Adrenal gland (tissue), 19 donors: Measurements from ENCODE around the gene TJP2. TPM values are rescaled to one million over a fixed set of nuclear protein-coding genes. Genes with fewer than 3 reads are reported as not detected.

Experiments used
- DNase-seq, 7 donors: peaks; one replicate each; pipeline ENCODE4 v3.0.0-alpha.2; 2019 to 2020
- H3K27ac ChIP-seq, 5 donors: fragments of 200-600 bp; sonication (generic) in 4 of 5; 1 replicate in 3 of 5; 2 replicates in 2 of 5; pipeline versions ENCODE4 v1.5.1 to v1.8.0; 2016 to 2020; ENCODE audit warnings: mild to moderate bottlenecking in 1 of 5
- H3K27me3 ChIP-seq: fragments of 200-600 bp; 2 replicates; pipeline ENCODE4 v1.8.0; 2021
- H3K36me3 ChIP-seq, 2 donors: fragments of 200-600 bp; replicated peaks in 1 of 2; 1 replicate in 1 of 2; 2 replicates in 1 of 2; pipeline versions ENCODE4 v1.5.1 to v1.8.0; 2018 to 2022
- H3K4me1 ChIP-seq, 2 donors: fragments of 200-600 bp; replicated peaks in 1 of 2; 1 replicate in 1 of 2; 2 replicates in 1 of 2; pipeline versions ENCODE4 v1.5.1 to v1.8.0; 2018 to 2021
- H3K4me3 ChIP-seq, 4 donors: fragments of 200-600 bp; sonication (generic) in 3 of 4; one replicate each; pipeline ENCODE4 v1.5.1; 2016 to 2018
- H3K9me3 ChIP-seq, 3 donors: fragments of 200-600 bp; sonication (generic) in 1 of 3; replicated peaks in 1 of 3; 1 replicate in 2 of 3; 2 replicates in 1 of 3; pipeline versions ENCODE4 v1.5.1 to v1.8.0; 2016 to 2021
- POLR2A ChIP-seq, 2 donors: fragments of 450-650 bp; IDR thresholded peaks; one replicate each; pipeline ENCODE4 v1.6.1; 2017; ENCODE audit warnings: antibody characterized with exemption in 2 of 2, mild to moderate bottlenecking in 2 of 2, moderate library complexity in 1 of 2
- WGBS, 4 donors: extraction: QIAGEN DNeasy Blood & Tissue Kit in 2 of 4; methylation state at CpG; one replicate each; pipeline versions ENCODE4 v1.1.5 to v1.1.7; 2013 to 2017; 5-methylcytosine and 5-hydroxymethylcytosine counted together
- intact Hi-C, 2 donors: fragments of 100-400 bp; cut with DNase I; formaldehyde crosslinking; loops; one replicate each; pipeline versions ENCODE4 v1.14.1 to v1.15.0; 2022 to 2023
- long read RNA-seq, 10 donors: library from polyadenylated mRNA in 3 of 10; unstranded in 2 of 10; stranded (forward) in 1 of 10; transcript quantifications; one replicate each; pipeline ENCODE4 v2.0.0 and lab custom pipeline, GENCODE V29; 2021 to 2026
- polyA plus RNA-seq, 3 donors: library from polyadenylated mRNA; stranded (reverse); fragments of 200-250 nt in 2 of 3; fragments of 350-450 nt in 1 of 3; fragmentation: Illumina TruSeq in 1 of 3; extraction: RNeasy Lipid Tissue Mini Kit (QIAGEN cat#74804) in 1 of 3; gene quantifications; one replicate each; pipeline ENCODE4 v1.2.3, GENCODE V29; 2013 to 2014
- total RNA-seq, 9 donors: library from RNA; depleted of rRNA in 4 of 9; stranded (reverse); fragments of >200 nt in 4 of 9; fragments of 120-200 nt in 1 of 9; fragmentation: NEBNext Ultra II Directional in 1 of 9; extraction: Animal tissue kit (Norgen Biotek cat#: 25700) in 1 of 9; gene quantifications; one replicate each; pipeline versions ENCODE4 v1.1.0 to v1.2.4, GENCODE V29; 2013 to 2023
- TF ChIP-seq, protein P1 (sequence below), 6 experiments: fragments of 450-650 bp in 4 of 6; fragments of 200-600 bp in 2 of 6; sonication (generic) in 1 of 6; IDR thresholded peaks; 1 replicate in 5 of 6; 2 replicates in 1 of 6; pipeline versions ENCODE4 v1.5.1 to v1.8.0; 2016 to 2021; ENCODE audit warnings: antibody characterized with exemption in 6 of 6, mild to moderate bottlenecking in 2 of 6, moderate library complexity in 1 of 6
- donor health status: healthy with polysubstance abuse.
- donor health status: Bipolar disorder and iron deficiency.
- donor health status: DM: yes; HTN: yes; CAD: no.
- donor health status: DM: no; HTN: no; CAD: no.
- donor health status: DM: no; HTN: no; CAD: no.
- donor health status: DM: yes; HTN: yes; CAD: no.

Gene TJP2
- 100 to 1,000 TPM in 1 of 9 donors, 10 to 100 TPM in 8; 14.5 to 108 (median 44.3) TPM for total RNA-seq
- polyA plus RNA-seq = 10 to 100 TPM; 22.1 to 26.4 (median 23.2) TPM
- long read RNA-seq, donor 1 = 0 reads
- long read RNA-seq, donor 2, full-length matches to known transcripts = 1 of 1 reads
- long read RNA-seq, donor 2, partial matches to known transcripts = 0 of 1 reads
- long read RNA-seq, donor 2, other reads (novel, unspliced or antisense) = 0 of 1 reads
- long read RNA-seq, donor 3 = 0 reads
- long read RNA-seq, donor 4, partial matches to known transcripts = 1 of 2 reads
- long read RNA-seq, donor 4, other reads (novel, unspliced or antisense) = 1 of 2 reads
- long read RNA-seq, donor 5, full-length matches to known transcripts = 67 of 112 reads
- long read RNA-seq, donor 5, partial matches to known transcripts = 28 of 112 reads
- long read RNA-seq, donor 5, other reads (novel, unspliced or antisense) = 17 of 112 reads
- long read RNA-seq, donor 6, partial matches to known transcripts = 0 of 1 reads
- long read RNA-seq, donor 6, other reads (novel, unspliced or antisense) = 1 of 1 reads
- long read RNA-seq, donor 7 = 0 reads
- long read RNA-seq, donor 8 = 0 reads
- long read RNA-seq, donor 9 = 0 reads
- long read RNA-seq, donor 10 = 0 reads

- Histone ChIP-seq H3K27me3 (no peaks in the 10 kb centered on the region), H3K27ac (peak within 1 kb of the TSS in 4 of 5 donors; percentile 42 to 87 (median 77)), H3K4me1 (peaks cover 6 to 33% of the 10 kb centered on the region in 2 donors), H3K4me3 (peak within 1 kb of the TSS; percentile 18 to 66 (median 50)), H3K36me3 (no peaks in the 10 kb centered on the region), H3K9me3 (no peaks in the 10 kb centered on the region)
- TF ChIP-seq, protein P1, sequence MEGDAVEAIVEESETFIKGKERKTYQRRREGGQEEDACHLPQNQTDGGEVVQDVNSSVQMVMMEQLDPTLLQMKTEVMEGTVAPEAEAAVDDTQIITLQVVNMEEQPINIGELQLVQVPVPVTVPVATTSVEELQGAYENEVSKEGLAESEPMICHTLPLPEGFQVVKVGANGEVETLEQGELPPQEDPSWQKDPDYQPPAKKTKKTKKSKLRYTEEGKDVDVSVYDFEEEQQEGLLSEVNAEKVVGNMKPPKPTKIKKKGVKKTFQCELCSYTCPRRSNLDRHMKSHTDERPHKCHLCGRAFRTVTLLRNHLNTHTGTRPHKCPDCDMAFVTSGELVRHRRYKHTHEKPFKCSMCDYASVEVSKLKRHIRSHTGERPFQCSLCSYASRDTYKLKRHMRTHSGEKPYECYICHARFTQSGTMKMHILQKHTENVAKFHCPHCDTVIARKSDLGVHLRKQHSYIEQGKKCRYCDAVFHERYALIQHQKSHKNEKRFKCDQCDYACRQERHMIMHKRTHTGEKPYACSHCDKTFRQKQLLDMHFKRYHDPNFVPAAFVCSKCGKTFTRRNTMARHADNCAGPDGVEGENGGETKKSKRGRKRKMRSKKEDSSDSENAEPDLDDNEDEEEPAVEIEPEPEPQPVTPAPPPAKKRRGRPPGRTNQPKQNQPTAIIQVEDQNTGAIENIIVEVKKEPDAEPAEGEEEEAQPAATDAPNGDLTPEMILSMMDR (IDR thresholded peaks at IDR 0.05) = no peak
- TF ChIP-seq POLR2A (IDR thresholded peaks at IDR 0.05) = peak in 1 of 2 donors; percentile 41
- peak; percentile 67 to 84 (median 78) for DNase-seq
- WGBS, 4 donors = 0 to 2% (median 0%) methylated on average over 5 to 93 of the region's 93 CpGs; no CpG with 5 or more reads in 1 of the 4 donors
- intact Hi-C loops = no loop called here
Observed at GRCh38 chr9:69173891-69174615, at the start of gene TJP2. Gene TJP2 (plus strand): TSS chr9:69174277. CDS start chr9:69174373, 96 bp downstream.

DNA sequence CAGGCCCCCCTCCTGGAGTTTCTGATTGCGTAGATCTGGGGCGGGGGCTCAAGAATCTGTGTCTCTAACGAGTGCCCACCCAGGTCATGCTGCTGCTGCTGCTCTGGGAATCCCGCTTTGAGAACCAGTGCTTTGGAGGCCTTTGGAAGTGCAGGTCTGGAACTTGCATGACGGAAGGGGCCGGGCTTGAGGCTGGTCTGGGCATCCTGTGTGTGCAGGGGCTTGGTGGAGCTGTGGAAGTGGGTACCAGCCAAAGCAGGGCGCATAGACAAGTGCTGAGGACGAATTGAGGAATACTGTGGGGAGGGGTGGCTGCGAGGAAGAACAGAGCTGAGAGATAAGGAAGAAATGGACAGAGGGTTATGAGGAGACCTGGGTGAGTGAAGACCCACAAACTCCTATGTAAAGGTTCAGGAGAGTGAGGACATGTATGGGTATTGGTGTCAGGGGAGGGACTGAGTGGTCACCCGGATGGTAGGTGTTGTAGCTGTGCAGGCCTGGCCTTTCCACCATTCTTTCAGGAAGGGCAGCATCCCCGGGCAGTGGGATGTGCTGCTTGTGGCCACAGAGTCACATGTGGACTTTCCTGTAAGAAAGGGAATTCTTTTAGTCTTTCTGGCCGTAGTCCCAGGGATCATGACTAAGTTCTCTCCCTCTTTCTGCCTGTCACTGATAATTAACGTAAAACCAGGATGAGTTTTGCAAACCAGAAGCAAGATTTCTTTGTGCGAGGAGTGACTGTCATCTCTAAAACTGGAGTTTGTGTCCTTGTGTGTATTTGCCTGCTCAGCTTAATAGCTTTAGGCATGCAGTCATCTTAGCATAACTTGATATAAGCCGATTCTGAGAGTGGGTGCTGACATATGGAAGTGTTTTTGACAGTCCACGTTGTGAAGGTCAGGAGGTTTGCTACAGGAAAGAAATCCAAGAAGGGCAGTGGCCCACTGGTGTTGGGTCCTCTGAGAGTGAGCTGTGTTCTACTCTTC, 43.3 kb upstream of the TJP2 start:
- H3K9me3 ChIP-seq = no peaks in the 10 kb centered on the region
- no peaks in the 10 kb centered on the region for H3K36me3 ChIP-seq
- H3K4me1 ChIP-seq = peaks cover 0 to 14% of the 10 kb centered on the region in 2 donors
- peak in 6 of 7 donors; percentile 45 to 76 (median 66) for DNase-seq
- no peaks in the 10 kb centered on the region for H3K27me3 ChIP-seq
- TF ChIP-seq, protein P1 (IDR thresholded peaks at IDR 0.05) = no peak
- TF ChIP-seq POLR2A (IDR thresholded peaks at IDR 0.05) = no peak
- peak overlapping the region in 2 of 5 donors; percentile 40 to 86 for H3K27ac ChIP-seq
- WGBS, 4 donors = 52 to 61% (median 60%) methylated on average over 16 of the region's 16 CpGs
- H3K4me3 ChIP-seq = peak overlapping the region in 1 of 4 donors; percentile 19
- intact Hi-C loops = loop anchor here in 1 of 2 donors (10.0 kb wide), 1 partner anchor 66 kb away; no protein-coding TSS in a partner anchor

DNA sequence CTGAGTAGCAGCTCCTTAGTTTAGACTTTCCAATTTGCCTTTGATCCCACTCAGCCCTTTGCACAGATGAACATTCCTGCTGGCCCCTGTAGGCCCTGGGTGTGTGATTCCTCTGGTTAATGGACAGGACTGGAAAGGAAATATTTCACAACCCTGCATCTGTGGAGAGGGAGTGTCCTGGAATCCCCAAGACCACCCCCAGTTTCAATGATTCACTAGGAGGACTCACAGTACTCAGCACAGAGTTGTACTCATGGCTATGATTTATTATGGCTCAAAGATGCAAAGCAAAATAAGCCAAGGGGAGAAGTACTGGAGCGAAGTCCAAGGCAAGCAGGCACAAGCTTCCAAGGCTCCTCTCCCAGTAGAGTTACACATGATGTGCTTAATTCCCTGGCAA, 42.4 kb upstream of the TJP2 start:
- no peaks in the 10 kb centered on the region for H3K9me3 ChIP-seq
- H3K4me1 ChIP-seq = peaks cover 0 to 14% of the 10 kb centered on the region in 2 donors
- DNase-seq = peak in 4 of 7 donors; percentile 12 to 72 (median 32)
- 46 to 56% (median 52%) methylated on average over 1 of the region's 1 CpG for WGBS, 4 donors
- TF ChIP-seq, protein P1 (IDR thresholded peaks at IDR 0.05) = no peak
- TF ChIP-seq POLR2A (IDR thresholded peaks at IDR 0.05) = no peak
- H3K27ac ChIP-seq = peak overlapping the region in 2 of 5 donors; percentile 40 to 86
- no peaks in the 10 kb centered on the region for H3K27me3 ChIP-seq
- H3K4me3 ChIP-seq = peak overlapping the region in 1 of 4 donors; percentile 19
- H3K36me3 ChIP-seq = no peaks in the 10 kb centered on the region
- intact Hi-C loops = loop anchor here in 1 of 2 donors (10.0 kb wide), 1 partner anchor 67 kb away; no protein-coding TSS in a partner anchor
